AG10803 (cell line): ENCODE results near the gene SHKBP1.
"Not testable (repeated sequence)": the region's sequence is repeated elsewhere in the genome, so short reads cannot be mapped to it uniquely, and the experiment has no call there.

Source experiments
- DNase-seq: peaks from one replicate; pipeline ENCODE4 v3.0.0; 2010; ENCODE audit warnings: low read depth
- H3K4me3 ChIP-seq: 2 replicates; pipeline ENCODE4 v1.5.1; 2011; ENCODE audit warnings: mild to moderate bottlenecking, low read length, control low read depth
- TF ChIP-seq, protein P1 (sequence below): conservative IDR thresholded peaks from 2 replicates; pipeline ENCODE4 v1.5.1; 2011; ENCODE audit warnings: mild to moderate bottlenecking, low read length, control low read depth, inconsistent platforms

The SHKBP1 gene

DNA sequence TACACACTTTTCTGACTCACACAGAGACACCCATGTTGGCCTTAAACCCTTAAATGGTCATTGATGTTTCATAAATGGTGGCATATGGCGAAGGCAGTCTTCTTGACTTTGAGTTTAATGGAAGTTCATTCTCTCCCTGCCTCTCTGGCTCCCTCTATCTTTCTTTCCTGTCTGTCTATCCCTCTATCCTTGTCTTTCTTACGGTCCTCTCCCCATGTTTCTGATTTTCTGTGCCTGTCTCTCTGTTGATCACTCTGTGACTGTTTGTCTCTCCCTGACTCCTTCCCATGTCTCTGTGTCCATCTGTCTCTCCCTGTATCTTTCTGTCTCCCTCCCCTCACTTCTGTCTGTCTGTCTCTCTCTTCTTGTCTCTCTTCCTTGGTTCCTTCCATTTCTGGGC lies 43.2 kb upstream of the SHKBP1 start:
- DNase-seq, result no peak

DNA sequence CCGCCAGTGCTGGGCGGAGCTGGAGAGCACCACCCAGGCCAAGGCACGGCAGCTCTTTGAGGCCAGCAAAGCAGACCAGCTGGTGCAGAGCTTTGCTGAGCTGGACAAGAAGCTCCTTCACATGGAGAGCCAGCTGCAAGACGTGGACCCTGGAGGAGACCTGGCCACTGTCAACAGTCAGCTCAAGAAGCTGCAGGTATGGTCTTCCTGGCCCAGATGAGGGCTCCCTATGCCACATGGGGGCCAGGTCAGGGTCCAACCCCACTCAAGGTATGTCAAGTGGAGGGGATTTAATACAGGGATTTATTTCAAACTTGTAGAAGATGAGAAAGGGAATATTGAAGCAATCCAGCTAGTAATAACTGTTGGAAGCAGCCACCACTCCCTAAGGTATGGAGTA lies 42.5 kb upstream of the SHKBP1 start:
- TF ChIP-seq, protein P1, sequence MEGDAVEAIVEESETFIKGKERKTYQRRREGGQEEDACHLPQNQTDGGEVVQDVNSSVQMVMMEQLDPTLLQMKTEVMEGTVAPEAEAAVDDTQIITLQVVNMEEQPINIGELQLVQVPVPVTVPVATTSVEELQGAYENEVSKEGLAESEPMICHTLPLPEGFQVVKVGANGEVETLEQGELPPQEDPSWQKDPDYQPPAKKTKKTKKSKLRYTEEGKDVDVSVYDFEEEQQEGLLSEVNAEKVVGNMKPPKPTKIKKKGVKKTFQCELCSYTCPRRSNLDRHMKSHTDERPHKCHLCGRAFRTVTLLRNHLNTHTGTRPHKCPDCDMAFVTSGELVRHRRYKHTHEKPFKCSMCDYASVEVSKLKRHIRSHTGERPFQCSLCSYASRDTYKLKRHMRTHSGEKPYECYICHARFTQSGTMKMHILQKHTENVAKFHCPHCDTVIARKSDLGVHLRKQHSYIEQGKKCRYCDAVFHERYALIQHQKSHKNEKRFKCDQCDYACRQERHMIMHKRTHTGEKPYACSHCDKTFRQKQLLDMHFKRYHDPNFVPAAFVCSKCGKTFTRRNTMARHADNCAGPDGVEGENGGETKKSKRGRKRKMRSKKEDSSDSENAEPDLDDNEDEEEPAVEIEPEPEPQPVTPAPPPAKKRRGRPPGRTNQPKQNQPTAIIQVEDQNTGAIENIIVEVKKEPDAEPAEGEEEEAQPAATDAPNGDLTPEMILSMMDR, result no peak
- no peak overlapping the region for H3K4me3 ChIP-seq
- DNase-seq, result no peak

More for the DNA sequence above, 43.2 kb upstream of the SHKBP1 start:
- no peak overlapping the region for H3K4me3 ChIP-seq
- TF ChIP-seq, protein P1, result peak; percentile 36

DNA sequence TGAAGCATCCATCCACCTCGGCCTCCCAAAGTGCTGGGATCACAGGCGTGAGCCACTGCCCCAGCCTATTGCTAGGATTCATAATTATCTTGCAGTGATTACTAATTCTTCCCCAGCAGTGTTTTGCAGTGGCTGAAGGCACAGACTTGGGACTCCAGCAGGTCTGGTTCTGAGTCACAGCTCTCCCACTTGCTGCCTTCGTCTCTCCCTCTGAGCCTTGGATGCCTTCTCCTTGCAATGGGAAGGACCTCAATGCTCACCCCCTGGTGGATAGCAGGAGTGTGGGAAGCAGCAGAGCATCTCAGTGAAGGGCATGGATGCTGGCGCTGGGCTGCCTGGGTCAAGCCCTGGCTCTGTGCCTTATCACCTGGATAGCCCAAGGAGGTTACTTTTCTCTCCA lies 37.6 kb upstream of the SHKBP1 start:
- no peak for DNase-seq
- TF ChIP-seq, protein P1, result no peak
- H3K4me3 ChIP-seq, result no peak overlapping the region

DNA sequence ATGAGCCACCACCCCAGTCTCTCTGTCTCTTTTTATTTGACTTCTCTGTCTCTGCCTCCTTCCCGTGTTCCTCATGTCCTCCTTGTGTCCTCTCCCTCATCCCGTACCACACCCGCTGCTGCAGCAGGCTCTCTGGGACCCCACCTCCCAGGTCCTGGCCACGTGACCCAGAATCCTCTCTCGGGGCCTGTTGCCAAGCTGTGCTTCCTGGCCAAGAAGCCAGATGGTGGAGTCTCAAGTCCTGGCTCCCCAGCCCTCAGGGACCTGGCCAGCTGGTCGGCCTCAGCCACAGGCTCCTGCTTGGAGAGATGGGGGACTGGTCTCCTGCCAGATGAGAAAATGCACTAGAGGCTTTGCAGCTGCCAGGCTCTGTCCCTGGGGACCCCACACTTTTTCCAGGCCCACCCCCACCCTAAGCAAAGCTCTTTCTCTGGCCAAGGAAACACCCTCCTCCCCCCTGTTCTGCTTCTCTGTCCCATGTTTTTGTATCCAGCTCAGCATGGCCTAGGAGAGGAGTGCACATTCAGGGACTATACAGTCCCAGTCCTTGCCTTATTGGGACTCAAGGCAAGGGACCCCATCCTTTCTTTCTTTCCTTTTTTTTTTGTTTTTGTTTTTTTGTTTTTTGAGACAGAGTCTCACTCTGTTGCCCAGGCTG lies 34.3 kb upstream of the SHKBP1 start:
- no peak overlapping the region for H3K4me3 ChIP-seq
- DNase-seq, result peak; percentile 80
- TF ChIP-seq, protein P1, result no peak

DNA sequence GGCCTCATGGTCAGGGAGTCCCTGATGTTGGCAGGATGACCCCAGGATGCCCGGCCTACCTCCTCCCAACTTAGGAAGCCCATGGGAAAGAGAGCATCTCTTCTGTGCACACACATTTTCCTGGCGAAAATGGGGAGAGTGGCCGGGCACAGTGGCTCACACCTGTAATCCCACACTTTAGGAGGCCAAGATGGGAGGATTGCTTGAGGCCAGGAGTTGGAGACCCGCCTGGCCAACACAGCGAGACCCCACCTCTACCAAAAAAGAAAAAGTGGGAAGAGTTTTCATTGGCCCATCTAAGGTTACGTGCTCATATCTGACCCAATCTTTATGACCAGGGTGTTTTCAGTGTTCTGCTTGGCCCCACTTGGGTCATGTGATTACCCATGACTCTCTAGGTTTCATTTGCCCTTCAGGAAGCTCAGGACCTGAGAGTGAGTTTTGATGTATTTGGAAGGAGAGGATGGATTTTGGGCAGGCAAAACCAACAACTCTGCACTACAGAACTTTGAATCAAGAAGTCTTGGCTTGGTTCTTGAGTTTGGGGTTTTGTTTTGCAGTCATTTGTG lies 33.6 kb upstream of the SHKBP1 start:
- no peak overlapping the region for H3K4me3 ChIP-seq
- TF ChIP-seq, protein P1, result no peak
- no peak for DNase-seq

DNA sequence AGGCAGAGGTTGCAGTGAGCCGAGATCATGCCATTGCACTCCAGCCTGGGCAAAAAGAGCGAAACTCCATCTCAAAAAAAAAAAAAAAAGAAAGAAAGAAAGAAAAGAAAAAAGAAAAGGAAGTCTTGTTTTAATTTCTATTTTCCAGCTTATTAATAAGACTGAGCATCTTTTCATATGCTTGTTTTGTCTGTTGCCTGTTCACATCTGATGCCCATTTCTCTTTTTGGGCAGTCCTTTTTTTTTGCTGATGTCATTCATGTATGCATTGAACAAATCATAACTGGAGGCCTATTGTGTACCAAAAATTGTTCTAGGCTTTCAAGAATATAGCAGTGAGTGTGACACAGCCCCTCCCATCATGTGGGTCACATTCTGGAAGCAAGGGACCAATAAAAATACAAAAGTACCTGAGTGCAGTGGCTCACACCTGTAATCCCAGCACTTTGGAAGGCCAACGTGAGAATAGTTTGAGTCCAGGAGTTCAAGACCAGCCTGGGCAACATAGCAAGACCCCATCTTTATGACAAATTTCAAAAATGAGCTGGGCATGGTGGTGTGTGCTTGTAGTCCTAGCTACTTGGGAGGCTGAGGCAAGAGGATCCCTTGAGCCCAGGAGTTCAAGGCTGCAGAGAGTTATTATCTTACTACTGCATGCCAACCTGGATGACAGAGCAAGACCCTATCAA lies 30.4 kb upstream of the SHKBP1 start:
- DNase-seq, result not testable (repeated sequence)

DNA sequence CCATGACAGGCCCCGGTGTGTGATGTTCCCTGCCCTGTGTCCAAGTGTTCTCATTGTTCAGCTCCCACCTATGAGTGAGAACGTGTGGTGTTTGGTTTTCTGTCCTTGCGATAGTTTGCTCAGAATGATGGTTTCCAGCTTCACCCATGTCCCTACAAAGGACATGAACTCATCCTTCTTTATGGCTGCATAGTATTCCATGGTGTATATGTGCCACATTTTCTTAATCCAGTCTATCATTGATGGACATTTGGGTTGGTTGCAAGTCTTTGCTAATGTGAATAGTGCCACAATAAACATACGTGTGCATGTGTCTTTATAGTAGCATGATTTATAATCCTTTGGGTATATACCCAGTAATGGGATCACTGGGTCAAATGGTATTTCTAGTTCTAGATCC lies 29.5 kb upstream of the SHKBP1 start:
- H3K4me3 ChIP-seq, DNase-seq: not testable (repeated sequence)

More for the DNA sequence above, 30.4 kb upstream of the SHKBP1 start:
- not testable (repeated sequence) for H3K4me3 ChIP-seq

DNA sequence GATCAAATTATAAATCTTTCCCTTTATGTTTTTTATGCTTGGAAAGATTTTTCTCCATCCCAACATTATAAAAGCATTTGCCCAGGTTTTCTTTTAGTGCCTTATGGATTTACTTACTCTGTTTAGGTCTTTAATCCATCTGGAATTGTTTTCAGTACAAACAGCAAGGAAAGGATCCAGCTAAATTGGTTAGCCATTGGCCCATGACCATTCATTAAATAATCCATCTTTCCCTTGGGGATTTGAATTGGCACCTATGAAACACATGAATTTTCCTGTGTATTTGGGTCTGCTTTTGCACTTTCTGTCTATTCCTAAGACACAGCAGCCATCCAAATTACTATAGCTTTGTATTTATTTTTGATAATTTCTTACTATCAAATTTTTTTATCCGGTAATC lies 28.8 kb upstream of the SHKBP1 start:
- DNase-seq, result no peak
- TF ChIP-seq, protein P1, result no peak
- H3K4me3 ChIP-seq, result no peak overlapping the region
